HepG2 (cell line): ENCODE data around the gene KIF6. TPM values are rescaled to one million over a fixed set of nuclear protein-coding genes. Genes with fewer than 3 reads are reported as not detected.

ENCODE experiments used
- ATAC-seq: fragments of 200-7000 bp; cut with Tn5 transposase; 3 replicates; pipeline ENCODE4 v1.9.1; 2020; ENCODE audit warnings: mild to moderate bottlenecking, moderate library complexity
- BruUV-seq: library from RNA; stranded (reverse); fragments of 400-500 nt; replicated peaks from 2 replicates; lab custom pipeline; 2021; lab: Mats Ljungman, UMichigan
- CTCF ChIA-PET: fragments of 300-600 bp; formaldehyde crosslinking; extraction: SDS; loops from one replicate; lab custom pipeline; 2021; ENCODE audit warnings: low total read pairs, inconsistent platforms, low intra/inter-chr PET ratio; lab: Yijun Ruan, JAX
- POLR2A ChIA-PET: fragments of 350-600 bp; sonication (Branson Sonifier 250); formaldehyde crosslinking; loops from one replicate; lab custom pipeline; 2020; ENCODE audit warnings: antibody characterized with exemption, inconsistent platforms; lab: Yijun Ruan, JAX
- DNase-seq: peaks from one replicate; pipeline ENCODE4 v3.0.0-alpha.2; 2015; ENCODE audit warnings: low spot score
- FAIRE-seq: peaks from 3 replicates; lab custom pipeline; 2011; peaks lifted over from hg19 to GRCh38; lab: Jason Lieb, UNC
- H2AFZ ChIP-seq: one replicate; pipeline ENCODE4 v1.6.1; 2011; ENCODE audit warnings: low read length, inconsistent platforms
- H3K27ac ChIP-seq: fragments of 300-600 bp; 3 replicates; pipeline ENCODE4 v1.8.0; 2011; ENCODE audit warnings: mixed run types, mild to moderate bottlenecking, mixed read lengths, low read length, inconsistent platforms; ENCODE audit not compliant: insufficient read depth; ENCODE audit errors: extremely low read length
- H3K27me3 ChIP-seq, 2 experiments: fragments of 200-600 bp in 1 of 2; 2 replicates in 1 of 2; 3 replicates in 1 of 2; pipeline versions ENCODE4 v1.6.0 to v1.8.0; 2011; ENCODE audit warnings: low read length in 2 of 2, mild to moderate bottlenecking in 2 of 2, moderate library complexity in 2 of 2, inconsistent platforms in 1 of 2; ENCODE audit not compliant: insufficient read depth in 2 of 2, control insufficient read depth in 1 of 2
- H3K36me3 ChIP-seq, 2 experiments: fragments of 200-600 bp in 1 of 2; replicated peaks in 1 of 2; 2 replicates in 1 of 2; 3 replicates in 1 of 2; pipeline versions ENCODE4 v1.5.1 to v1.8.0; 2011; ENCODE audit warnings: low read length in 2 of 2, inconsistent platforms in 1 of 2; ENCODE audit not compliant: insufficient read depth in 2 of 2, control insufficient read depth in 1 of 2
- H3K4me1 ChIP-seq: 2 replicates; pipeline ENCODE4 v1.5.1; 2012; ENCODE audit warnings: low read length, inconsistent platforms; ENCODE audit not compliant: insufficient read depth
- H3K4me2 ChIP-seq: 2 replicates; pipeline ENCODE4 v1.6.0; 2011; ENCODE audit warnings: low read depth, low read length, inconsistent platforms
- H3K4me3 ChIP-seq, 3 experiments: fragments of 200-600 bp in 1 of 3; sonication (generic), shearing (Covaris generic) in 1 of 3; replicated peaks in 1 of 3; 2 replicates each; pipeline ENCODE4 v1.5.1; 2011 to 2016; ENCODE audit warnings: low read length in 3 of 3, inconsistent platforms in 2 of 3, low read depth in 2 of 3, mild to moderate bottlenecking in 2 of 3, control low read depth in 1 of 3, mixed read lengths in 1 of 3; ENCODE audit not compliant: insufficient read depth in 1 of 3
- H3K79me2 ChIP-seq: one replicate; pipeline ENCODE4 v1.6.1; 2011; ENCODE audit warnings: low read length, inconsistent platforms; ENCODE audit not compliant: insufficient read depth
- H3K9ac ChIP-seq: 2 replicates; pipeline ENCODE4 v1.6.0; 2011; ENCODE audit warnings: mild to moderate bottlenecking, low read depth, low read length, inconsistent platforms; ENCODE audit not compliant: insufficient read depth
- H3K9me3 ChIP-seq: 2 replicates; pipeline ENCODE4 v1.5.1; 2012; ENCODE audit warnings: mild to moderate bottlenecking, low read length
- H4K20me1 ChIP-seq: 2 replicates; pipeline ENCODE4 v1.6.0; 2011; ENCODE audit warnings: inconsistent platforms, mild to moderate bottlenecking, low read length, moderate library complexity; ENCODE audit not compliant: insufficient read depth
- AHDC1 ChIP-seq: sonication (generic); formaldehyde crosslinking; IDR thresholded peaks from 2 replicates; pipeline ENCODE4 v1.5.1; 2020; ENCODE audit warnings: mild to moderate bottlenecking, missing genetic modification reagents, borderline replicate concordance
- ATF2 ChIP-seq: sonication (generic); formaldehyde crosslinking; IDR thresholded peaks from 2 replicates; pipeline ENCODE4 v1.4.0; 2020; ENCODE audit warnings: missing genetic modification reagents
- BHLHE40 ChIP-seq: IDR thresholded peaks from 2 replicates; pipeline ENCODE4 v1.6.1; 2011; ENCODE audit warnings: low read length, improper control_type of control experiment
- HOXA7 ChIP-seq: sonication (generic); formaldehyde crosslinking; IDR thresholded peaks from 2 replicates; pipeline ENCODE4 v1.8.1; 2022; ENCODE audit warnings: mild to moderate bottlenecking, missing genetic modification reagents, moderate library complexity
- MXI1 ChIP-seq: IDR thresholded peaks from 3 replicates; pipeline ENCODE4 v1.6.1; 2012; ENCODE audit warnings: low read depth, low read length, inconsistent platforms, borderline replicate concordance
- NFE2L2 ChIP-seq: fragments of 150-350 bp; IDR thresholded peaks from 2 replicates; pipeline ENCODE4 v1.6.1; 2014; ENCODE audit warnings: low read length
- SMC3 ChIP-seq: IDR thresholded peaks from 2 replicates; pipeline ENCODE4 v1.6.1; 2011; ENCODE audit warnings: low read length, improper control_type of control experiment
- TBX2 ChIP-seq: sonication (generic); formaldehyde crosslinking; IDR thresholded peaks from 2 replicates; pipeline ENCODE4 v1.5.0; 2020; ENCODE audit warnings: missing genetic modification reagents, mild to moderate bottlenecking, borderline replicate concordance
- ZNF407 ChIP-seq: sonication (generic); formaldehyde crosslinking; IDR thresholded peaks from one replicate; pipeline ENCODE4 v1.5.1; 2020; ENCODE audit warnings: mild to moderate bottlenecking, missing genetic modification reagents; ENCODE audit errors: not compliant biosample characterization
- WGBS: methylation state at CpG from one replicate; pipeline ENCODE4 v1.1.6; 2017; ENCODE audit warnings: low lambda C conversion rate; 5-methylcytosine and 5-hydroxymethylcytosine counted together
- in situ Hi-C: cut with HindIII; loops from 2 replicates; pipeline ENCODE4 v1.10.0; 2017; ENCODE audit warnings: low pct_unique_long_range_greater_than_20kb; ENCODE audit not compliant: extremely low pct_ligation_motif_present
- intact Hi-C: fragments of 100-400 bp; cut with micrococcal nuclease; formaldehyde crosslinking; loops from one replicate; pipeline ENCODE4 v1.10.0; 2022; ENCODE audit not compliant: unreplicated experiment
- polyA plus RNA-seq, 8 experiments: library from polyadenylated mRNA; depleted of rRNA in 3 of 8; stranded (reverse) in 7 of 8; unstranded in 1 of 8; fragments of >200 nt; fragmentation: Illumina TruSeq in 4 of 8; extraction: Trizol in 4 of 8; gene quantifications; 2 replicates each; pipeline versions ENCODE4 v1.2.1 to v1.2.3, GENCODE V29; 2011 to 2016; ENCODE audit warnings: low read depth in 4 of 8, missing spikeins in 1 of 8, mixed read lengths in 1 of 8; ENCODE audit not compliant: insufficient read depth in 1 of 8
- total RNA-seq, 5 experiments: library from RNA; depleted of rRNA; stranded (reverse); fragments of >200 nt; fragmentation: Illumina TruSeq; extraction: Trizol; gene quantifications; 2 replicates each; pipeline ENCODE4 v1.2.3, GENCODE V29; 2016; ENCODE audit warnings: low read depth in 1 of 5

The KIF6 gene
- total and polyA plus RNA-seq, 2 of the 13 experiments (the other 11 are each of a cell fraction or from before 2014, with no cell fraction given) = 0.04 to 0.27 TPM

GRCh38 chr6:39756582-39756981 lies 31.4 kb upstream of the KIF6 start:
- Histone ChIP-seq H3K4me3 (no peak overlapping the region), H4K20me1 (no peaks in the 10 kb centered on the region), H2AFZ (no peak overlapping the region), H3K4me2 (no peak overlapping the region), H3K36me3 (no peaks in the 10 kb centered on the region), H3K9ac (no peak overlapping the region), H3K27ac (no peak overlapping the region), H3K4me1 (no peaks in the 10 kb centered on the region), H3K27me3 (no peaks in the 10 kb centered on the region; a peak in 1 of 5 replicates), H3K79me2 (no peaks in the 10 kb centered on the region), H3K9me3 (no peaks in the 10 kb centered on the region)
- ATAC-seq (no peak), FAIRE-seq (no peak), DNase-seq (no peak)
- no TSS peak for BruUV-seq
- CTCF ChIA-PET = no interaction called here
- in situ Hi-C loops = no loop called here
- 67% methylated on average over 2 of the region's 2 CpGs for WGBS
- POLR2A ChIA-PET = no interaction called here
- intact Hi-C loops = no loop called here
- TF ChIP-seq HOXA7 = no peak
- no peak for TF ChIP-seq NFE2L2
- TF ChIP-seq TBX2 (CRISPR knock-in tag) = no peak
- no peak for TF ChIP-seq BHLHE40
- TF ChIP-seq ZNF407 (CRISPR knock-in tag) = no peak
- no peak for TF ChIP-seq SMC3
- TF ChIP-seq MXI1 = no peak
- no peak for TF ChIP-seq ATF2 (CRISPR knock-in tag)
- no peak for TF ChIP-seq AHDC1 (CRISPR knock-in tag)
